IMR-90 (cell line): Measurements from ENCODE around the gene CYLC2.

Source experiments
- BHLHE40 ChIP-seq: fragments of 150-350 bp; IDR thresholded peaks from 2 replicates; pipeline ENCODE4 v1.6.1; 2016; ENCODE audit warnings: mild to moderate bottlenecking, low read depth, low read length
- CTCF ChIP-seq: conservative IDR thresholded peaks from 2 replicates; pipeline ENCODE4 v1.5.1; 2012; ENCODE audit warnings: mild to moderate bottlenecking, low read depth, low read length, improper control_type of control experiment
- MAZ ChIP-seq: IDR thresholded peaks from 2 replicates; pipeline ENCODE4 v1.6.1; 2012; ENCODE audit warnings: low read depth, mild to moderate bottlenecking, low read length, improper control_type of control experiment, moderate library complexity, borderline replicate concordance
- MXI1 ChIP-seq: IDR thresholded peaks from 2 replicates; pipeline ENCODE4 v1.6.1; 2012; ENCODE audit warnings: low read depth, mild to moderate bottlenecking, low read length, moderate library complexity, borderline replicate concordance
- POLR2A ChIP-seq: IDR thresholded peaks from 2 replicates; pipeline ENCODE4 v1.6.1; 2012; ENCODE audit warnings: mild to moderate bottlenecking, low read depth, low read length
- RAD21 ChIP-seq: IDR thresholded peaks from 2 replicates; pipeline ENCODE4 v1.6.1; 2012; ENCODE audit warnings: low read length, improper control_type of control experiment
- RCOR1 ChIP-seq: IDR thresholded peaks from 2 replicates; pipeline ENCODE4 v1.6.1; 2012; ENCODE audit warnings: mild to moderate bottlenecking, low read length, improper control_type of control experiment; ENCODE audit not compliant: insufficient replicate concordance
- RFX5 ChIP-seq: IDR thresholded peaks from 2 replicates; pipeline ENCODE4 v1.8.0; 2012; ENCODE audit warnings: low read depth, mild to moderate bottlenecking, low read length, moderate library complexity
- SMC3 ChIP-seq: fragments of 150-350 bp; IDR thresholded peaks from 2 replicates; pipeline ENCODE4 v1.6.1; 2016; ENCODE audit warnings: low read depth, mild to moderate bottlenecking, antibody characterized with exemption, low read length, moderate library complexity

- TF ChIP-seq CTCF (no peak), BHLHE40 (no peak), RCOR1 (no peak), MAZ (no peak), POLR2A (no peak), RFX5 (no peak), MXI1 (no peak), RAD21 (no peak), SMC3 (no peak)
These were observed 27.2 kb upstream of the CYLC2 start for GRCh38 chr9:102967979-102968378.
